Measurements from ENCODE around the gene NDUFAF8.

Gene NDUFAF8

GRCh38 chr17:81195941-81196495 lies 43.1 kb upstream of the NDUFAF8 start:
- no peaks in the 10 kb centered on the region for H3K4me1 ChIP-seq (ENCODE audit: insufficient read depth, low read length)
- no peak overlapping the region for H3K4me3 ChIP-seq (ENCODE audit: low read depth in 1 of 2, low read length in 2 of 2)
- H3K9ac ChIP-seq (ENCODE audit: low read length) = no peak overlapping the region
- no peaks in the 10 kb centered on the region for H3K27me3 ChIP-seq (ENCODE audit: control insufficient read depth in 1 of 2, insufficient read depth in 2 of 2, low read length in 2 of 2)
- no peaks in the 10 kb centered on the region for H3K9me3 ChIP-seq (ENCODE audit: low read length)
- H3K27ac ChIP-seq (ENCODE audit: low read depth, low read length) = no peak overlapping the region
- H3K36me3 ChIP-seq (ENCODE audit: insufficient read depth, low read length) = no peaks in the 10 kb centered on the region

DNA sequence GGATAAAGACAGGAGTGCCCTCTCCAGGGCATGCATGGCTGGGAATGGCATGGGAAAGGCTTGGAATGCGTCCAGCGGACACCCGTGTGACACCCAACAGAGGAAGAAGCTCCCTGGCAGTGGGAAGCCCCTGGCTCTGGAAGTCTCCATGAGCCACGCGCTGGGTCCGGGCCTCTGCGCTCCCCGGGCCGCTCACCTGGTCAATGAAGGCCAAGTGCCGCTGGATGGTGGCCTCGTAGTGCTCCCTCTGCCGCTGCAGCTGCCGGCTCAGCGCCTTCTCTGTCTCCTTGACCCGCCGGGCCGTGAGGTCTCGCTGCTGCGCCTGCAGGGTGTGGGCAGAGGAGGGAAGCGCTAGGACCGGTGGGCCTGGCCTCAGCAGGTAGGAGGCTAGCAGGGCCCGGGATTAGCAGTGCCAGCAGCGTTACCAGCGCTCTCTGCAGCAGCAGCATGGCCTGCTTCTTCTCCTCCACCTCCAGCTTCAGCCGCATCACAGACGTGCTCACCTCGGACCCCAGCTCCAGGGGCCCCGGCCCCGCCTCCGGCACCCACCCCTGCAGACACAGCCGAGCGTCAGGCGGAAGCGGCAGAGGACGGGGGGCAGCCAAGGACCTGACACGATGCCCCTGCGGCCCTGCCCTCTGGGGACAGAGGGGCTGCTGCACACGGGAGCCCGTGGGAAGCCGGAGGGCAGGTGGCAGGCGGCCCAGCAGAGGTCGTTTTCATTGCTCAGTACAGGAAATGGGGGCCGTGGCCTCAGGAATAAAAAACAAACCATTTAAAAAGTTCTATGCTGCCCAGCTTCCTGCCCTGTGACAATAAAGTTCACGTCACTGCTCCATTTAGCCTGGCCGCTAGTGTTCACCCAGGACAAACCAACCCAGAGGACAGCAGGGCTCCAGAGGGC lies 42.4 kb upstream of the NDUFAF8 start:
- Histone ChIP-seq H3K27me3 (ENCODE audit: control insufficient read depth in 1 of 2, insufficient read depth in 2 of 2, low read length in 2 of 2) (no peaks in the 10 kb centered on the region), H3K27ac (ENCODE audit: low read depth, low read length) (no peak overlapping the region), H3K4me1 (ENCODE audit: insufficient read depth, low read length) (no peaks in the 10 kb centered on the region), H3K9me3 (ENCODE audit: low read length) (no peaks in the 10 kb centered on the region), H3K4me3 (ENCODE audit: low read depth in 1 of 2, low read length in 2 of 2) (no peak overlapping the region), H3K36me3 (ENCODE audit: insufficient read depth, low read length) (no peaks in the 10 kb centered on the region), H3K9ac (ENCODE audit: low read length) (no peak overlapping the region)

GRCh38 chr17:81197409-81197795 lies 41.7 kb upstream of the NDUFAF8 start:
- H3K4me3 ChIP-seq (ENCODE audit: low read depth in 1 of 2, low read length in 2 of 2) = no peak overlapping the region

GRCh38 chr17:81197831-81198490 lies 41.2 kb upstream of the NDUFAF8 start:
- H3K27ac ChIP-seq (ENCODE audit: low read depth, low read length) = no peak overlapping the region
- H3K9me3 ChIP-seq (ENCODE audit: low read length) = no peaks in the 10 kb centered on the region
- no peaks in the 10 kb centered on the region for H3K27me3 ChIP-seq (ENCODE audit: control insufficient read depth in 1 of 2, insufficient read depth in 2 of 2, low read length in 2 of 2)
- no peak overlapping the region for H3K4me3 ChIP-seq (ENCODE audit: low read depth in 1 of 2, low read length in 2 of 2)
- no peaks in the 10 kb centered on the region for H3K36me3 ChIP-seq (ENCODE audit: insufficient read depth, low read length)
- H3K9ac ChIP-seq (ENCODE audit: low read length) = no peak overlapping the region
- no peaks in the 10 kb centered on the region for H3K4me1 ChIP-seq (ENCODE audit: insufficient read depth, low read length)

More at GRCh38 chr17:81197409-81197795, 41.7 kb upstream of the NDUFAF8 start:
- no peaks in the 10 kb centered on the region for H3K36me3 ChIP-seq (ENCODE audit: insufficient read depth, low read length)
- H3K4me1 ChIP-seq (ENCODE audit: insufficient read depth, low read length) = no peaks in the 10 kb centered on the region
- no peaks in the 10 kb centered on the region for H3K9me3 ChIP-seq (ENCODE audit: low read length)
- H3K9ac ChIP-seq (ENCODE audit: low read length) = no peak overlapping the region
- H3K27me3 ChIP-seq (ENCODE audit: control insufficient read depth in 1 of 2, insufficient read depth in 2 of 2, low read length in 2 of 2) = no peaks in the 10 kb centered on the region
- no peak overlapping the region for H3K27ac ChIP-seq (ENCODE audit: low read depth, low read length)

DNA sequence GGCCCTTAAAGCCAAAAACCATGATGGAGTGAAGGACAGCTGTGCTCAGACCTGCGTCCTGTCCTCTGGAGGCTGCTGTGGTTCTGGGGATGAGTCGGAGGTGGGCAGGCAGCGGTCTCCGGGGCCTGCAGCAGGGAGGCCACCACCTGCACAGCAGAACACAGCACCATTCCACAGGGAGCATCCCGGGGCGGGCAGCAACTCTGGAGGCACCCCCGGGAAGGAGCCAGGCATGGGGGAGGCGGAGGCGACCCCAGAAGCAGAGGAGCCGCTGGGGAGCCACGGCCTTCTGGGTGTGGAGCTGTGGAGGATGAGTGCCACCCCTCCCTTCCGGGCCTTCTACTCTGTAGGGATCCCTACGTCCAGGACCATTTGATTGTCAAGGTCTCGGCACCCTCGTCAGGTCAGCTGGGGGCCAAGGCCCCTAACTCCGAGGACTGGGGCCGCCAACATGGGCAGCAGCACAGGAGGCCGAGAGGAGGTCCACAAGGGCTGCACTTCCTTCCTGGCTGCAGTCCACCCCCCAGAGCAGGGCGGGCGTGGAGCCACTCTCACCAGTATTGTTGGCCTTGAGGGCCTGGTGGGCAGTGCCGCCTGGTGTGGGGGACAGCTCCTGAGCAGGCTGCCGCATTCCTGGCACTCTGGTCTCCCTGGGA lies 40.2 kb upstream of the NDUFAF8 start:
- Histone ChIP-seq H3K9ac (ENCODE audit: low read length) (no peak overlapping the region), H3K36me3 (ENCODE audit: insufficient read depth, low read length) (no peaks in the 10 kb centered on the region), H3K27me3 (ENCODE audit: control insufficient read depth in 1 of 2, insufficient read depth in 2 of 2, low read length in 2 of 2) (no peaks in the 10 kb centered on the region), H3K9me3 (ENCODE audit: low read length) (no peaks in the 10 kb centered on the region), H3K4me3 (ENCODE audit: low read depth in 1 of 2, low read length in 2 of 2) (no peak overlapping the region), H3K4me1 (ENCODE audit: insufficient read depth, low read length) (no peaks in the 10 kb centered on the region), H3K27ac (ENCODE audit: low read depth, low read length) (no peak overlapping the region)

- Histone ChIP-seq H3K27ac (ENCODE audit: low read depth, low read length) (no peak overlapping the region), H3K36me3 (ENCODE audit: insufficient read depth, low read length) (no peaks in the 10 kb centered on the region), H3K9me3 (ENCODE audit: low read length) (no peaks in the 10 kb centered on the region), H3K4me1 (ENCODE audit: insufficient read depth, low read length) (no peaks in the 10 kb centered on the region), H3K27me3 (ENCODE audit: control insufficient read depth in 1 of 2, insufficient read depth in 2 of 2, low read length in 2 of 2) (no peaks in the 10 kb centered on the region), H3K9ac (ENCODE audit: low read length) (no peak overlapping the region), H3K4me3 (ENCODE audit: low read depth in 1 of 2, low read length in 2 of 2) (no peak overlapping the region)
These were observed 39.7 kb upstream of the NDUFAF8 start for GRCh38 chr17:81199482-81199830.

- Histone ChIP-seq H3K4me3 (ENCODE audit: low read depth in 1 of 2, low read length in 2 of 2) (no peak overlapping the region), H3K9me3 (ENCODE audit: low read length) (no peaks in the 10 kb centered on the region), H3K27me3 (ENCODE audit: control insufficient read depth in 1 of 2, insufficient read depth in 2 of 2, low read length in 2 of 2) (no peaks in the 10 kb centered on the region), H3K36me3 (ENCODE audit: insufficient read depth, low read length) (no peaks in the 10 kb centered on the region), H3K9ac (ENCODE audit: low read length) (no peak overlapping the region), H3K4me1 (ENCODE audit: insufficient read depth, low read length) (no peaks in the 10 kb centered on the region), H3K27ac (ENCODE audit: low read depth, low read length) (no peak overlapping the region)
These were observed 38.9 kb upstream of the NDUFAF8 start for GRCh38 chr17:81200201-81200600.

DNA sequence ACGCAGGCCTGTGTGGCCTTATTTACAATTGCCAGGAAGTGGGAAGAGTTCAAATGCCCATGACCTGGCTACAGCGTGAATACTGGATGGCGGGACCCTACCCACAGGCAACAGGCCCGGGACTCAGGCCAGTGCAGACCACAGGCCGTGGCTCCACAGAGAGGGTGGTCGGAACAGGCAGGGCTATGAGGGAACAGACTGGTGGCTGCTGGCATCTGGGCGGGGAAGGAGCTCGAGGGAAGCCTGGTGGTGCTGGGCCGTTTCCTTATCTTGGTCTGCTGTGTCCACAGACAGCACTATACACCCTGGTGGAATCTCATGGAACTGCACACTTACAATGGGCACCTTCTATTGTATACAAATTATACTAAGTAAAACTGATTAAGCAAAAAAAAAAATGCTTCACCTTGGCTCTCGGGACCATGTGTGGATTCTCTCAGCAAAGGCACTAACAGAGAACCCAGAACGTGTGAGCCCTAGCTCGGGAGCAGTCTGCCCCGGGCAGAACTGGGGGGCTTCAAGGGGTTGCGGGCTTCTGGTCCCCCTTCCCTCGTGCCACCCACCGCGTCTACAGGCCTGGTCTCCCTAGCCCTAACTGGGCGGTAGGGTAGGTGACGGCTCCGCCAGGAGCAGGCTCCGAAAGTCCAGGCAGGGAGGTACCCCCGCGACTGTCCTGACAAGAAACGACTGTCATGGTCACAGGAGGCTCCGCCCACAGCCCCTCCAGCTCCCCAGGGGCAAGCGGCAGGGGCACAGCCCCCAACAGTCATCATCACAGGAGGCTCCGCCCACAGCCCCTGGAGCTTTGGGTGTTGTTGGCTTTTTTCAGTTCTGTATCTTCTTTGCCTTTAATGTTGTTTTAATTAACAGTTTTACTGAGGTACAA lies 38.2 kb upstream of the NDUFAF8 start:
- Histone ChIP-seq H3K36me3 (ENCODE audit: insufficient read depth, low read length) (no peaks in the 10 kb centered on the region), H3K27me3 (ENCODE audit: control insufficient read depth in 1 of 2, insufficient read depth in 2 of 2, low read length in 2 of 2) (no peaks in the 10 kb centered on the region), H3K27ac (ENCODE audit: low read depth, low read length) (no peak overlapping the region), H3K9ac (ENCODE audit: low read length) (no peak overlapping the region), H3K9me3 (ENCODE audit: low read length) (no peaks in the 10 kb centered on the region), H3K4me3 (ENCODE audit: low read depth in 1 of 2, low read length in 2 of 2) (no peak overlapping the region), H3K4me1 (ENCODE audit: insufficient read depth, low read length) (no peaks in the 10 kb centered on the region)

DNA sequence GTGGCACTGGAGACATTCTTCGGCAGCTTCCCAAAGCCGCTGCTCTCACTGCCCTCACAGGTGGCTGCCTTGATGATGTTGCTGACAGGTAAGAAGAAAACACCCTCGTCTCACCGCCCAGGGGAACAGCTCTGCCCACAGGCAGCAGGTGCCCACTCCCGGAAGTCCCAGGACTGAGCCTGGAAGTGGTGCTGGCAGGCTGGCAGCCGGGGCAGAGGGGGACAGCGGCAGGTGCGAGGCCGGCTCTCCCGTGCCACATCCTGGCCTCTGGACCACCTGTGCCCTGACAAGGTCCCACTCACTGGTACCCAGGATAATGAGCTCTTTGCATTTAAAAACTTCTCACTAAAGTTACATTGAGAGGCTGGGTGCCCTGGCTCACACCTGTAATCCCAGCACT lies 36.8 kb upstream of the NDUFAF8 start:
- H3K9ac ChIP-seq (ENCODE audit: low read length) = no peak overlapping the region
- no peaks in the 10 kb centered on the region for H3K9me3 ChIP-seq (ENCODE audit: low read length)
- H3K4me1 ChIP-seq (ENCODE audit: insufficient read depth, low read length) = no peaks in the 10 kb centered on the region
- no peaks in the 10 kb centered on the region for H3K36me3 ChIP-seq (ENCODE audit: insufficient read depth, low read length)
- no peak overlapping the region for H3K4me3 ChIP-seq (ENCODE audit: low read depth in 1 of 2, low read length in 2 of 2)
- no peak overlapping the region for H3K27ac ChIP-seq (ENCODE audit: low read depth, low read length)
- no peaks in the 10 kb centered on the region for H3K27me3 ChIP-seq (ENCODE audit: control insufficient read depth in 1 of 2, insufficient read depth in 2 of 2, low read length in 2 of 2)

DNA sequence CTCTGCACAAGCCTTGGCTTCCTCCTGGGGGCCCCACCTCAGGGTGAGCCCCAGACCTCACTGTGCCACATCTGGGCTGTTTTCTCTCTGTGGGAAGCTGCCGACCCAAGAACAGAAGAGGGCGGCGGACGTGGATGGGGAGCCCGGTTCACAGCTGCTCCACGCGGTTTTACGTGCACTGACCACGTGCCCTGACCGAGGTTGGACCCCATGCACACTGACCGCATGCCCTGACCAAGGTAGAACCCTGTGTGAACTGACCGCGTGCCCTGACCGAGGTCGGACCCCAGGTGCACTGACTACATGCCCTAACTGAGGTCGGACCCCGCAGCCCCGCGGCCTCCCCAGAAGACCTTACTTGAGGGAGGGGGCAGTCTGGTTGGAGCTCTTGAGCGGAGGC lies 36.0 kb upstream of the NDUFAF8 start:
- no peaks in the 10 kb centered on the region for H3K36me3 ChIP-seq (ENCODE audit: insufficient read depth, low read length)
- no peaks in the 10 kb centered on the region for H3K27me3 ChIP-seq (ENCODE audit: control insufficient read depth in 1 of 2, insufficient read depth in 2 of 2, low read length in 2 of 2)
- H3K9me3 ChIP-seq (ENCODE audit: low read length) = no peaks in the 10 kb centered on the region
- no peak overlapping the region for H3K27ac ChIP-seq (ENCODE audit: low read depth, low read length)
- no peak overlapping the region for H3K9ac ChIP-seq (ENCODE audit: low read length)
- H3K4me3 ChIP-seq (ENCODE audit: low read depth in 1 of 2, low read length in 2 of 2) = no peak overlapping the region
- H3K4me1 ChIP-seq (ENCODE audit: insufficient read depth, low read length) = no peaks in the 10 kb centered on the region

DNA sequence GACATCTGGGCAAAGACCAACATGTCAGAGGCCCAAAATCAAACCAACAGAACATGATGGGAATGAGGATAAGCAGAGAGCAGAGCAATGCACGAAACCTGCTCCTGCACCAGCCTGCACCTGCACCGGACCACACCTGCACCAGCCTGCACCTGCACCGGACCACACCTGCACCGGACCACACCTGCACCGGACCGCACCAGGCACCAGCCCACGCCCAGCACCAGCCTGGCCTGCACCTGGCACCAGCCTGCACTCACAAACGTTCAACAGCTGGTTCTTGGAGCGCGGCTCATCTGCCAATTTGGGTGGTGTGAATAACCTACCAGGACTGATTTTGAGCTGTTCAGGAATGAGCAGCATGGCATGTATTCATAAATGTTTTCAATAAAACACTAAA lies 34.5 kb upstream of the NDUFAF8 start:
- Histone ChIP-seq H3K36me3 (ENCODE audit: insufficient read depth, low read length) (no peaks in the 10 kb centered on the region), H3K4me3 (ENCODE audit: low read depth in 1 of 2, low read length in 2 of 2) (no peak overlapping the region), H3K9me3 (ENCODE audit: low read length) (no peaks in the 10 kb centered on the region), H3K27me3 (ENCODE audit: control insufficient read depth in 1 of 2, insufficient read depth in 2 of 2, low read length in 2 of 2) (no peaks in the 10 kb centered on the region), H3K4me1 (ENCODE audit: insufficient read depth, low read length) (no peaks in the 10 kb centered on the region), H3K27ac (ENCODE audit: low read depth, low read length) (no peak overlapping the region), H3K9ac (ENCODE audit: low read length) (no peak overlapping the region)

All from muscle layer of colon (tissue), 2 donors.